Putamen (tissue), 1 donor: Measurements from ENCODE around the gene TAMALIN.

Experiments
- DNase-seq: peaks from one replicate; pipeline ENCODE4 v3.0.0-alpha.2; 2016; ENCODE audit warnings: low spot score

Gene TAMALIN

DNA sequence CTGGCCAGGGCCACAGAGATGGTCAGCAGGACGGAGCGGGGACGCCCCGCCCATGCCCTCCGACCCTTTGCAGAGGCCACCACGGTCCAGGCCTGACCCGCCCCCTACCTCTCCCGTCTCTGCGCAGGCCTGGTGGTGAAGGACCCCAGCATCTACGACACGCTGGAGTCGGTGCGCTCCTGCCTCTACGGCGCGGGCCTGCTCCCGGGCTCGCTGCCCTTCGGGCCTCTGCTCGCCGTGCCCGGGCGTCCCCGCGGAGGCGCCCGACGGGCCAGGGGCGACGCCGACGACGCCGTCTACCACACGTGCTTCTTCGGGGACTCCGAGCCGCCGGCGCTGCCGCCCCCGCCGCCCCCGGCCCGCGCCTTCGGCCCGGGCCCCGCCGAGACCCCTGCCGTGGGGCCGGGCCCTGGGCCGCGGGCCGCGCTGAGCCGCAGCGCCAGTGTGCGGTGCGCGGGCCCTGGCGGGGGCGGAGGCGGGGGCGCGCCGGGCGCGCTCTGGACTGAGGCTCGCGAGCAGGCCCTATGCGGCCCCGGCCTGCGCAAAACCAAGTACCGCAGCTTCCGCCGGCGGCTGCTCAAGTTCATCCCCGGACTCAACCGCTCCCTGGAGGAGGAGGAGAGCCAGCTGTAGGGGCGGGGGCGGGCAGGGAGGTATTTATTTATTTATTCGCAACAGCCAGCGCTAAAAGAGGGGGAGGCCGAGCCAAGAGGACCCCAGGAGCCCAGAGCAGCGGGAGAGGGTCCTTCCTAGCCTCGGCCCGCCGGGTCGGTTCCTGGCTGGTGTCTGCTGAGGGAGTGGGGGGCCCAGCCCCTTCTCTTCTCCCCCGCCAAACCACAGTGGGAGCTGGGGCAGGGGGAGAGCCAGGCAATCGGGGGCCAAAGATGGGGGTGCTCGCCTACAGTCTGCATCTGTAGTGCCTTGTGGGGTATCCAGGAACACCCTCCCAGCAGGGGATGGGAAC lies 8.1 kb downstream of the TAMALIN start:
- no peak for DNase-seq

- no peak for DNase-seq
Measured at GRCh38 chr12:52015532-52016041, 8.8 kb downstream of the TAMALIN start.

GRCh38 chr12:52018433-52019112 lies 11.8 kb downstream of the TAMALIN start:
- DNase-seq: no peak

DNA sequence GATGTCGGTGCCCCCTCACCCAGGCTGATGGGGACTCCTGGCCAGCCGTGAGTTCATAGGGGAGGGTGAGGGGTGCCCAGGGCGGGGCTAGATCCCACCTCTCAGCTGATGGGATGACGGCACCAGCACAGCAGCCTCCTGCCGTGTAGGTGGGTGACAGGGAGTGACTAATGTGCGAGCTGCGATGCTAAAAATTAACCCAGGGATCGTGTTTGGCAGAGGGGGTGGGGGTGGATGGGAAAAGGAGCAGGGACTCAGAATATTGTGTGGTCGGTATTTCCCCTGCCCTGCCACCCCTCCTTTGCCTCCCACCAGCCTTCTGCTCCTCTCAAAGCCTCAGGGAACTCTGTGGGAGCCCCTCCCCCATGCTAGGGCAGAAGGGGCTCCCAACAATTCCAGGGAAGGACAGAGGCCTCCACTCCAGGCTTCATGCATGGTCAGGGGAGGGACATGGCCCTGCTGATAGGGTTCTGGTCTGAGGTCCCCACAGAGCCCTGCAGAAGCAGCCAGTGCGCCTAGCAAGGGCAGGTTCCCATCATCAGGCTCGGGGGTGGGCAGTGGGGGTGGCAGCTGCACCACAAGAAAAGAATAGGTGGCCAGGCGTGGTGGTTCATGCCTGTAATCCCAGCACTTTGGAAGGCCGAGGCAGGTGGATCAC lies 12.5 kb downstream of the TAMALIN start:
- DNase-seq: peak; percentile 80

- DNase-seq: no peak
Measured at GRCh38 chr12:52020539-52021336, 14.0 kb downstream of the TAMALIN start.

DNA sequence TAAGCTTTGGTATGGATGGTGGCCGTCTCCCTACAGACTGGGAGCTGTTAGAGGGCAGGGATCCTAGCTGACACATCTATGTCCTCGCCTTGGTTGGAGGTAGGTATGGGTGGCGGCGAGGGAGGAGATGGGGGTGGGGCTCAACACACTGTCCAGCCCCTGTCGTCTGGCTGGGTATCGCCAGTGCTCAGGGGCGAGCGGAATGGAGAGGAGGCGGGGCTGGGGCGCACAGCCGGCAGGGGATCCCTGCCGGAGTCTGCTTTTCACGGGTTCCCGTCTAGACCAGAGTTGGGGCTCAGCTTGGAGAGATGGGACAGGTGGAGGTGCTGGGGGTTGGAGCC lies 16.1 kb downstream of the TAMALIN start:
- DNase-seq: no peak

DNA sequence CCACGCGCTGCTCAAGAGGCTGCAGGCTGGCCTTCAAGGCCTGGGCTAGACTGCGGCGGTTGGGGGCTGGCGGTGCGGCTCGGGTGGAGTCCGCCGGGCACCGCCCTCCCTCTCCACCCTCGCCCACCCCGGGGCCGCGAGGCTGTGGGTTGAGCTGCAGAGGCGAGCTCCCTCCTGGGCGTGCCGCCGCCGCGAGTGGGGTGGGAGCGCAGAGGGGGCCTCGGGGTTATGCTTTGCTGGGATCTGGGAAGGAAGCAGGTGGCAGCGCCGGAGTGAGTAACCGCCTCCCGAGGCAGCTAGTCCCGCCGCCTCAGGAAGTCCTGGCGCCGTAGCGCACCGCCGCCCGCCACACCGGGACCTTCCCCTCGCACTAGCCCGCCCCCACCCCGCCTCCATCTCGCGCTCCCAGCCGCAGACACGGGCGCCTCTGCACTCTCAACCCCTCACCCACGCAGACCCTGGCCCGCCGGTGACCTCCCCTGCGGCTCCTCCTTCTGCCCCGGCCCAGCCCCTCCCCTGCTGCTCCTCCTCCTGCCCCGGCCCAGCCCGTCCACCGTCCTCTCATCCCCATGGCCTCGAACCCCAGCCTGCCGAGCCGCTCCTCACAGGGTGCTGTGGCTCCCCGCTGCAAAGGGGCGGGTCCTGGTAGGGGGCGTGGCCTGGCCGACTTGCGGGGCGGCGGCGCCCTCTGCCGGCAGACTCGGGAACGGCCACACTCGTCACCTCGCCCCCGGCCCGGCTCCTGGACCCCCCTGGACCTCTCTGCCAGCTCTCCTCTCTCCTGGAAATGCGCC lies 16.6 kb downstream of the TAMALIN start:
- DNase-seq: peak; percentile 79

DNA sequence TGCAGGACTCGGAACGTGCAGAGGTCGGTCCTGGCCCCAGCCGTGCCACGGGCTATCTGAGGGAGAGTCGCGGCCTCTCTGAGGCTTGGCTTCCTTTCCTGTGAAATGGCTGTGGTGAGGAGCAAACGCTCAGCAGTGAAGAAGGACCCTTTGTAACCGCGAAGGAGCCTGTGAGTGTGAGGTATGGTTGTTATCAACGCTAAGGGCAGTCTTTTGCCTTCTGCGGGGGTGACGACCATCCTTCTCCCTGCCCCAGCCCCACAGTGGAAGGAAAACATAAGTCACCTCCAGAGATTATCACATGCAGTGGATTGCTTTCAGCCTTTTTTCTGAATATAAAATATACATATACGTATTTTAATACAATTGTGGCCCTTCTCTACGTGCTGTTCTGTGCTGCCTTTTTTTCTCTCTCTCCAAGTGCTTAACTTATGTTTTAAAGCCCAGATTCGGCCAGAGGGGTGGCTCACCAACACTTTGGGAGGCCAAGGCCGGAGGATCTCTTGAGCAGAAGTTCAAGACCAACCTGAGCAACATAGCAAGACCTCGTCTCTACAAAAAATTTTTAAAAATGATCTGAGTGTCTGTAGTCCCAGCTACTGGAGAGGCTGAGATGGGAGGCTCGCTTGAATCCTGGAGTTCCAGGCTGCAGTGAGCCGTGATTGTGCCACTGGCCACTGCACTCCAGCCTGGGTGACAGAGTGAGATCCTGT lies 17.4 kb downstream of the TAMALIN start:
- DNase-seq: no peak

GRCh38 chr12:52024845-52025230 lies 18.1 kb downstream of the TAMALIN start:
- no peak for DNase-seq

- no peak for DNase-seq
Measured at GRCh38 chr12:52026263-52026662, 19.5 kb downstream of the TAMALIN start.

GRCh38 chr12:52027085-52027843 lies 20.5 kb downstream of the TAMALIN start:
- no peak for DNase-seq

DNA sequence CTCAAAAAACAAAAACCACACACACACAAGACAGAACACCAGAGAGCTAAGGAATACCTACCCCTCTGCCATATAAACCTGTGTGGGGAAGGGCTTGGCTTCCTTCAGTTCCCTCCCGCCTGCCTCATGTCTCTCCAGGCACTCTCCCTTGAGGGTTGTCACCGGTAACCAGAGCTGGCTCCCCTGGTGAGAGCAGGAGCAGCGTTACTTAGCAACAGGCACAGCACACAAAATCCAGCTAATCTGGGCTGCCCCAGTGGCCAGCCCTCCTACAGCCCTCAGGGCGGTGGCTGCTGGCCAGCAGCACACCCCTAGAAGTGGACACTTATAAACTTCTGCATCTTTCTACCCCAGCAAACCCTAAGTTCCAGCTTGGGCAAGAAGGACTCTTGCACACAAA lies 22.9 kb downstream of the TAMALIN start:
- no peak for DNase-seq

DNA sequence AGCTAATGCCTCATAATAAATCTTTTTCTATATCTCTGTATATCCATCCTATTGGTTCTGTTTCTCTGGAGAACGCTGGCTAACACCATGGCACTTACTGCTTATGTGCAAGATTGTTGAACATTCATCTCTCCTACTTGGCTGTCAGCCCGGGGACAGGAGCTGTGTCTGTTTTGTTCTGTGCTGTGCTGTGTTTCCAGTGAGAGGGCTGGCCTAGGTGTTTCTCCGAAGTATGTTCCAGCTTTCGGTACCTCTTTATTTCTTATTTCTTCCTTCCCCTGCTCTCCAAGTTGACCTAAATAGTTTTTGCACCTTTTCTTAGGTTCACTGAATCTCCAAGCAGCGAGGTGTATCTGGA lies 25.7 kb downstream of the TAMALIN start:
- DNase-seq: no peak

GRCh38 chr12:52032804-52033445 lies 26.2 kb downstream of the TAMALIN start:
- peak; percentile 98 for DNase-seq

DNA sequence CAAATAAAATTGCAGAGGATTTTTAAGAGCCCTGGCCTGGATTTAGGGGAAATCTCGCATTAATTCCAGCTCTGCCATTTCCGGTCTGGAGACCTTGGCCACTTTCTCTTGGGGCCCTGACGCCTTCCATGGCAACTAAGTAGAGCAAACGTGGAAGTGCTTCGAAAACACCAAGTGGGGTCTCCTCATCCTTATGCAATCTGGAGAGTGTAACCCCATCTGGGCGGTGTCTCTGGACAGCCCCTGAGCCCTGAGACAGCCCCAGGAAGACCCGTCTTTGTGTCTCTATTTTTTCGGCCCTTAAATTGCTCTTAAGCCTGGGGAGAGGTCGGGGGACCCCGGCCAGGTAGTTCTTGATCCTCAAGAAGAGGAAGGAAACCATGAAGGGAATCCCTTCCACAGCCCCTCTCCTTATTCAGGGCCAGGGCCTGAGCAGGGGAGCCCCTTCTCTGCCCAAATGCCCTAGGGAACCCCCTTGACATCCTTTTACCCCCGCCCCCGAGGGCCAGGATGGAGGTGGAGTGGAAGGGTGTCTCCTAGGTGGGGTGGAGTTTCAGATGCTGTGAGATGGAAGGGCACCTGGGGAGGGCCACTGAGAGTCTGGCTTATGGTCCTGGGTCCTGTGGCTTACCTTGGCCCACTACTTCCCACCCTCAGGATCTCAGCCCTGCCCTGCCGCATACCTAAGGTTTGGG lies 26.8 kb downstream of the TAMALIN start:
- no peak for DNase-seq

- DNase-seq: no peak
Measured at GRCh38 chr12:52035190-52035589, 28.4 kb downstream of the TAMALIN start.

DNA sequence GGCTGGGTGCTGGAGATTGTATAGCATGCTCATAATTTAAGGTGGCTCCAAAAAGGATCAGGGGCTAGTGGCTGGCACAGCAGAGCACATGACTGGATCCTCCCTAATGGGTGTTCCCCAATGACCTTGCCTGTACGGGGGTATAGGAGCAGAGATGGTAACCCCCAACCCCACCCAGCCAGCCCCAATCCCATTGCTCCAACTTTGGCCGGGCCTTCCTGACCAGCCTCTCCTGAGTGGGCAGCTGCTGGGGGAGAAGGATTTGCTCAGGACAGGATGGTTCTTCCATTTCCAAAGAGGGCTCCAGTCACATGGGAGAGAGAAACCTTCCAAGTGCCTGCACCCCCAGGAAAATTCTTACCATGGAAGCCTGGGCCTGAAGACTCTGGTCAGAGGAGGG lies 29.2 kb downstream of the TAMALIN start:
- DNase-seq: no peak

DNA sequence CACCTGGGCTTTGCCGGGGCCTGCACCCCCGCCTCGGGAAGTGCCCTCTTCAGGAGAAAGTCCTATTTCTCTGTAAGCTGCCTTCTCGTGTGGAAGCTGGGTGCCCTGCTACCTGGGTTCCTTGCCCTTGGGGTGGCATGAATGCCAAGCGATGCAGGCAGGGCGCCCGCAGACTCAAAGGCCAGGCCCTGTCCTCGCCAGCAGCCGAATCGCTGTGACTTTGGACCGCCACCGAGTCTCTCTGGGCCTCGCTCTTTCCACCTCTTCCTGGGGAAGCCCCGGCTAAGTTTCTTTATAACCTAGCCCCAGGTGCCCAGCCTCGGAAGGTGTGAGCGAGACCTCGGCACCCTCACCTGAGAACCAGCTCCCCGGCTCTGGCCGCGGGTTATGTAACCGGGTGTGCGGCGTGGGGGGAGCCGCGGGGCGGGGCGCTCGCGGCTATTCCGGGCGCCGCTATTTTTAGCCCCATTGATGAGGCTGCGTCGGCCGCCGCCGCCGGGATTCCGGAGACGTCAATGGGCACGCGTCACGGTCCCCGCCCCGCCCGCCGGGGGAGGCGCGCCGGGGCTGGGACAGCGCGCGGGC lies 29.9 kb downstream of the TAMALIN start:
- peak; percentile 80 for DNase-seq
